Activated CD4-positive, alpha-beta T cell treated with anti-CD3 and anti-CD28 coated beads, Interleukin-2, Interleukin-6, amounts not matched to agents 100 ng/mL and 50 ng/mL, durations not matched to agents 16 hours and 8 hours (primary cell): ENCODE measurements around the gene COX10.
"Not testable (repeated sequence)": the region's sequence is repeated elsewhere in the genome, so short reads cannot be mapped to it uniquely, and the experiment has no call there.

ENCODE experiments used
- DNase-seq: peaks from one replicate; pipeline ENCODE4 v3.0.0-alpha.2; 2020

The COX10 gene

DNA sequence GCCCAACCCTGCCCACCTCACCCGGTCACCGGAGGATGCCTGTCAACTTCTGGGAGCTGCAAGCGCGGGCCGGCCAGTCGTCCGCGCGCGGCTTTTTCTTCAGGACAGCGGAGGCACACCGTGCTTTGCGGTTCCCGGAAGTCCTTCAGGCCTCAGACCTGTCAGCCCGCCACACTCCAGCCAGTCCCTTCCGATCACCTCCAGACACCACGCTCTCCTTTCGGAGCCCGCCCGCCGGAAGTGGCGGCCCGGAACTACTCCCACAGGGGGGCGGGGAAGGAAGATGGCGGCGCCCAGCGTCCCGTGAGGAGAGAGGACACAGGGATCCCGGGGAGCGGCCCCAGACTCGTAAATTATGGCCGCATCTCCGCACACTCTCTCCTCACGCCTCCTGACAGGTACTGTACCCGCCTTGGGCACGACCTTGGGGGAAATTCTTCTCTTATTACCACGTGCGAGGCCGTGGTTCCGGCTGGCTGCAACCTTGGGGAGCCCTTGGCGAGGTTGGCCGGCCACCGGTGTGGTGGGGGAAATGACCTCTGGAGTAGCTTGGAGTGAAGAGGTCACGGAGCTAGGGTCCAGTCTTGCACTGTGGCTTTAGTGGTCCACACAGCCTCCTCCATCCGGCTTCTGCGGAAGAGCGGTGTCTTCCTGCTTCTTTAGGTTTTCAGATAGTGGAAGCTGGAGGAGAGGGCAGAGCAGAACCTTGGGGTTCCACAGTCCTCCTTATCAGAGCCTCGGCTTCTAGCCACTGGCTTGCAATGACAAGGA, at the start of gene COX10:
Gene COX10 (plus strand): TSS at position 254 of the 771 bp plus-strand sequence. CDS start 102 bp downstream, at position 356.
- DNase-seq = peak; percentile 94

DNA sequence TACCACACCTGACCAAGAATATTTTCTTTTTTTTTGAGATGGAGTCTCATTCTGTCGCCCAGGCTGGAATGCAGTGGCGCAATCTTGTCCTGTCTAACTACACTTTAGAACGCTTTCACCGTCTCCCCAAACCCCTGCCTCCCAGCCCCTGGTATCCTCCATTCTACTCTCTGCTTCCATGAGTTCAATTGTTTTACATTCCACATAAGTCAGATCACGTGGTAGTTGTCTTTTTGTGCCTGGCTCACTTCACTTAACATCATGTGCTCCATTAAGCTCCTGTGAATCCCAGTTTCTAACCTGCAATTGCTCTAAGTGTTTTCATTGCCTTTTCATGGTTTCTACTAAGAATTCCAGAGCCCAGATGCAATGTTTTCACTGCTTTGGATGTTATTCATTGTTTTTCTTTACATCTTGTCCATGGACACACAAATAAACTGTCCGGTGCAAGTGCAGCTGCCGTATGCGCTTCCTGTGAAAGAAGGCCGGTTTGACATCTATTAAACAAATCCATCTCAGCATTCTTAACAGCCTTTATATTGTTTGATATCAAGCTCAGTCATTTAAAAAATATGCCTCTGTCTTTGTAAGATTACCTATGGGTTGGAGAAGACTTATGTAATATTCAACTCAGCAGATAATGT, 47.5 kb upstream of the COX10 start:
- DNase-seq = not testable (repeated sequence)

DNA sequence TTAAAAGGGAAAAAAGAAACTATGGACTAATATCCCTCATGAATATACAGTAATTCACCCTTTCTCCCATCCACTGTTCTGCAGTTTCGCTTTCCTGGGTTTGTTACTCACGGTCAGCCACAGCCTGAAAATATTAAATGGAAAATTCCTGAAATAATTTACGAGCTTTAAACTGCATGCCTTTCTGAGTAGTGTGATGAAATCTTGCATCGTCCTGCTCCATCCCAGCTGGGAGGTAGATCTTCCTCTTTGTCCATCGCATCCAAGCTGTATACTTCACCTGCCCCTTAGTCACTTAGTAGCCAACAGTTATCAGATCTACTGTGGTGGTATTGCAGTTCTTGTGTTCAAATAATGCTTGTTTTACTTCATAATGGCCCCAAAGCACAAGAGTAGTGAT, 39.5 kb upstream of the COX10 start:
- DNase-seq = not testable (repeated sequence)

DNA sequence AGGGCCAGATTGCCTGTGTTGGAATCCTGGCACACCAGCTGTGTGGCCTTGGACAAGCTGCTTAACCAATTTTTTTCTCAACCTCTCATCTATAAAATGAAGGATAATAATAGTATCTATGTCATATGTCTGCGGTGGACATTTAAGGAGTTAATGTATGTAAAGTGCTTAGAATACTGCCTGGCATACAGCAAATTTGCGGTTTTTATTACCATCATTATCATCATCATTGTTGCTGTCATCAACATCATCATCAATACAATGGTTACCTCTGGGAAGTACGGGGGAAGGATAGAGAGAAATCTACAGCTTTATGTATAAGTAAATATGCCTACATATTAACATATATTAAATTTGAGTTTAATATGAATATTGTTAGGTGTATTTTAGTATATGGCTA, 37.1 kb upstream of the COX10 start:
- DNase-seq = no peak

DNA sequence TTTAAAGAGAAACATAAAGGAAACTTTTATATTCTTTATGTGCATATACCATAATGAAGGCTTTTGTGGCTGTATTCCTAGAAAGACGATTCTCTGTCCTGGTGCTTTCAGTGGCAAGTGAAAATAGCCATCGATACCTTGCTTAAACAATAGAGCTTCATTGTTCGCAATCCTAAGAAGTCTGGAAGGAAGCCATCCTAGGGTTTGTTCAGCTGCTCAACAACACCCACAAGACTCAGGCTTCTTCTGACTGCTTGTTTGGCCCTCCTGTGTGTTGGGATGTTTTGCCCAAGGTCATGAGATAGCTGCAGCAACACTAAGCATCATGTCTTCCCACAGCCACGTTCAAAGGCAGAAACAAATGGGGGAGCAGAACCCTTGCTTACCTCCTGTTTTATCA, 36.1 kb upstream of the COX10 start:
- DNase-seq = no peak

DNA sequence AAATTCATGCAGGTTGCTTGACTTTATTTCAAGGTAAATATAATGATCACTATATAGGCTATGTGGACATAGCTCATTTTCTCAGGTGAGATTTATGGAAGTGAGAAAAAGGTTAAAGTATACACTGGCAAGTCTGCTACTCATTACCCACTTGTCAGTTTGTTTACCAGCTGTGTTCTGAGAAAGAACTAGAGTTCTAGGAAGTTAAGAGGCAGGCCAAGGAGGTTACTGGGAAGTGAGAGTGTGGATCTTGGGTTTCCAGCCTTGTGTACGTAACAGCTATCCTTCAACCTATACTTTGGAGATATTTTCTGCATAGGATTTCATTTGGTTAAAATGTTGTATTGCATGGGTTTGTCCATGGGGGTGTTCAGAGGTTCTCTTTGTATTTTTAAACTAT, 31.9 kb upstream of the COX10 start:
- no peak for DNase-seq

DNA sequence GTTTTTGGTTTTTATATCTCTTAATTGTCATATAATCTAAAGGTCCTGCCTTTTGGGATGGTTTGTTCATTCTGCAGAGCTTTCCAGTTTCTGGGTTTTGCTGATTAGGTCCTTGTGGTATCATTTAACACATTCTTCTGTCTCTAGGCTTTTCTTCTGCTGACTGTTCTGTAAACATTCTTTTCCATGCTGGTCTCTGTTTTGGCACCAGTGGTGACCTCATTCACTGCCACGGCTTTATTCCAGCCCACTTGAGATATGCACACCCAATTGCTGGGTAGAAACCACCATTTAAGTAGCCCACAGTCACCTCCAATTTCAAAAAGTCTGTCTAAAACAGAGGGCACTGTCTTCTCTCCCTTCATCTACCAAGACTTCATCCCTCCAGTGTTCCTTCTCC, 31.1 kb upstream of the COX10 start:
- DNase-seq = no peak

DNA sequence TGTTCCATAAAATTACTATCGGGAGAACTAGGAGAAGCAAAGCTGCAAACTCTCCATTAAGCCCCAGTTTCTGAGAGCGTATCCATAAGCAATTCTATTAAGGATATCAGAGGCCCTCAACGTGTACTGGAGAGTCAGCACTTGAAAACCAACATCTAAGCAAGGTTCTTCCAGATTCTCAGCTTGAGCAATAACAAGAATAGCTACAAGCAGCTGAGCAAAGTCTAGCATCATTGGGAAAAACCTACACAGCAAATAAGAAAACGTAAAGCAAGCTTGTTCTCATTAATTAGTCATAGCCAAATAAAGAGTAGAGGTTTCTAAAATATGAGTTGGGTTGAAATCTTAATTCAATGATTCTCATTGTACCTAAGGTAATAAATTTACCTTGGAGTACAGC, 26.9 kb upstream of the COX10 start:
- DNase-seq = peak; percentile 66

DNA sequence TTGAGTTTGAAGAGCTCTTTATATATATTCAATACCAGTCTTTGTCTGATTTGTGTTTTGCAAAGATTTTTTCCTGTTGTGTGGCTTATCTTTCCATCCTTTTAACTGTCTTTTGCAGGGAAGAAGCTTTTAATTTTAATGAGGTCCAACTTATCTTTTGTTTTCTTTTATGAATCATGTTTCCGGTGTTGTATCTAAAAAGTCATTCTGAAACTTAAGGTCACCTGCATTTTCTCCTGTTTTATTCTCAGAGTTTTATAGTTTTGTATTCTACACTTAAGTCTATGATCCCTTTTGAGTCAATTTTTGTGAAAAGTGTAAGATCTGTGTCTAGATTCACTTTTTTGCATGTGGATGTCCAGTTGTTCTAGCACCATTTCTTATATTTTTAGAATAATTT, 24.6 kb upstream of the COX10 start:
- DNase-seq = peak; percentile 29

DNA sequence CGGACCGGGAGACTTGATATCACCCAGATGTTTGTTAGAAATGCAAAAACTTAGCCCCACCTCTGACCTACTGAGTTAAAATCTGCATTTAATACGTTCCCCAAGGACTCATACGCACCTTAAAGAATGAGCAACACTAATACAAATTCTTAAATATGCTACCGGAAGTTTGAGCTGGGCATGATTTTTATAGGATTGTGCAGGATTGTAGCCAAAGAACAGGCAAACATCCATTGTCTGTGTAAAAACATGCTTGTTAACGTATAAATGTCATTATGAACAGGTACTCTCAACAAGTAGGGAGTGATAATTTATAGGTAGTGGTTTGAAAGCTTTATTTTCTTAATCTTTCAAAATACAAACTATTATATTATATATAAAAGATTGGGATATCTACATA, 22.3 kb upstream of the COX10 start:
- no peak for DNase-seq

DNA sequence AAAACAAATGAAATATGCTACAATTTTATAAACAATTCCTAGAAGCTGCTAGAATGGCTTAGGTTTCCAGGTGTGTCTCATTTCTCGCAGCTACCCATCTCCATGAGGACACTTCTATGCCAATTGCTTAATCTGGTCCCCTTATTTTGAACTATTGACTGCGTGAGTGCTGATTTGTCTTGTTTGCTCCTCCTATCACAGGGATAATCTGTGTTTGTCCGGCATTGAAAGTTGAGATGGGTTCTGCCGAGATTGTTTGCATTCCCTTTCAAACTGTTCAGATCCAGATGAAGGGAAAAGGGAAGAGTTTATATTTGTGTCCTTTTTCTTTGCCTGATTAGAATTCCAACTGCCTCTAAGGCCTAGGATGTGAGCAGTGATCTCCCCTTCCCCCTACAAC, 21.7 kb upstream of the COX10 start:
- DNase-seq = no peak

DNA sequence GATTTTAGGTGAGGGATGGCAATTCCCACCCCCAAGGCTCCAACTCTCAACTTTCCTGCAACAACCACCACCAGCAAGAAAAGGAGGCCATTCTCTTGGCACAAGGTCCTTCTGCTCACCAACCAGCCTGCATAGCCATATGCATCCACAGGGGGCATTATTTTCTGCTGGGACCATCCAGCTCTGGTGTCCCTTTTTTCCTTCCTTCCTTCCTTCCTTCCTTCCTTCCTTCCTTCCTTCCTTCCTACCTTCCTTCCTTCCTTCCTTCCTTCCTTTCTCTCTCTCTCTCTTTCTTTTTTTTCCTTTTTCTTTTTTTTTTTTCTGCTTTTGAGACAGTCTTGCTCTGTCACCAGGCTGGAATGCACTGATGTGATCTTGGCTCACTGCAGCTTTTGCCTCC, 21.1 kb upstream of the COX10 start:
- no peak for DNase-seq

DNA sequence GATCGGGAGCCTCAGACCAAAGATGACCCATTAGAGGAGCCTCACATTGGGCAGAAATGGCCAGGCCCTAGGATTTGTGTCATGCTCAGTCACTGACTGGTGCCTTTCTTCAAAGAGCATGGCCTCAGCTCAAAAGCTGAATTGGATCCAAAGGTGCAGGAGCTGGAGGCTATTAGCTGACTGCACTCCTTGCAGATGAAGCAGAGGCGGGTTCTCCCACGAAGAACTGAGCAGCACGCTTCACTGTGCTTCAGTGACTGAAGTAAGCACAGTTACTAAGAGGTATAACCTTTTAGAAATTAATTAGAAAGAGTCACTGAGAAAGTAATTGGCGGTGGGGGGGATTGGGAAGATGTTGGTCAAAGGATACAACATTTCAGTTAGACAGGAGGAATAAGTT, 18.7 kb upstream of the COX10 start:
- no peak for DNase-seq

DNA sequence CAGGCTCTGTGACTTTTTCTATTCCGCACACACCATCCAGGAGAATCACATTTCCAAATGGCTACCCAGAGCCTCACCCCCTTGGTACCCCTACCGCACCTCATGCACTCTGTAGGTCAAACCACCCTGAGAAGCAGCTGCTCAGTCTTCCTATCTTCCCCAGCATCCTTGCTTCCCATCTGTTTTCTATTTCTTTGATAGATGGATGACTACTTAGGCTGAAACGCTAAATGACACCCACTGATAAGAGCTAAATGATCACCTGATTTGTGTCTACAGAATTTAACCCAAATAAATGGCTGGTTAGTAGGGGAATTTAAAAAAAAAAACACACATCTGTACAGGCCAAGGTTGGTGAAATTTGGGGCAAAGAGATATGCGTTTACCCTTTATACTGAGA, 17.6 kb upstream of the COX10 start:
- no peak for DNase-seq

DNA sequence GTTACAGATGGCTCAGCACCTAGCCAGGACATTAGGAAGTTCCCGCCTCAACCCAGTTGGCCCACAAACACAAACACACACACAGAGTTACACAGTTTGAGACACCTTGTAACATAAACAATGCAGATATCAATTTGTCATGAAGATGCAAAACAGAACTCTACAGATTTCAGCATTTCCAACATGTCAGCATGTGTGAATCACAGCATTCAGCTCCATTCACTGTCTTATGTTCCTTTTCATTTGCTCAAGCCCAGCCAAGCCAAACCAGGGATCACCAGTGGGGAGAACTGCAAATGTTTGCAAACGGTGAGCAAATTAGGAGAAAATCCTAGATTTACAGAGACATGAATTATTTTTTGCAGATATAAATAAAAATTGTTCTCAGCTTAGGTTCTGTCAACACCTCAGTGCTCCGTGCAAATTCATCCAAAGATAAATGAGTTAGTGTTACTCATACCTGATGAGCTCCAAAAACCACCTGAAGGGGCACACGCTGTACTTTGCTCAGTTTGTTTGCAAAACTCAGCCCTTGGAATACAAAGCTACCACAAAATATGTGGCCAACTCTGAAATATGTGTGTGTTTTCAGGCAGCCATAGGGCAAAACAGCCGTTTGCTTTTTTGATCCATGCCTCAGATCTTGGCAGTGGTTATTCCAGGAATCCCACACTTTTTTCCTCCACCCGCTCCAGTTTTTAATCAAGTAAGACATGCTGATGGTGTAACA, 16.3 kb upstream of the COX10 start:
- no peak for DNase-seq

DNA sequence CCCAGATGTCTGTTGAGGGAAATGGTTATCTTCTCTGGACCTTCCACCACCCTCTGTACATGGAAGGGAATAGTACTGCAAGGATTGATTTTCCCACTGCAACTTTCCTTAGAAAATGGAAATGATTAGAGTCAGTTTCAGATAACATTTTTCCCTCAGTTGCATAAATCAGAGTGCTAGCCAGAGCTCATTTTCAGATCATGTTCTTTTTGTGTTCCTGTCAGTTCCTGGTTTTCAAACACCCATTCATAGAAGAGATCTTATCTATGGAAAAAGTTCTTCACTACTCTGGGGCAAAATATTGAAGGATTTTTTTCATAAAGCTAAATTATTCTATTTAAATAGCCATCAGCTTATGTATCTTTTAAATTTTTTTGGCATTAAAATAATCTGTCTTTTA, 11.7 kb upstream of the COX10 start:
- DNase-seq = no peak

DNA sequence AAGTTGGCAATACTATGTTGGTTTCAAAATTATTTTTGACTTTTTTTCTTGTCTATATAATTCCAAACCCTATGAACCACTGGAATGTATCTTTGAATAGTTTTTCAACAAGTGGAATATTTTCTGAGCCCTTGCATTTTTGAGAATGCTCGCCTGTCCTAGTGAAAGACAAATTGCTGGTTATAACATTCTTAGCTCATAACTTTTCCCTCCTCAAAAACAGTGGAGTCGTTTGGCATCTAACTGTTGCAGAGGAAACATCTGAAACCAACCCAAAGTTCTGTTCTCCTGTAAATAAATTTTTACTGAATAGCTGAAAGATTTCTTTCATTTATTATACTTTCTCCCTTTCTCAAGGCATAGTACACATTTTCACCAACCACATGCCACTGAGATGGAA, 11.3 kb upstream of the COX10 start:
- DNase-seq = no peak

DNA sequence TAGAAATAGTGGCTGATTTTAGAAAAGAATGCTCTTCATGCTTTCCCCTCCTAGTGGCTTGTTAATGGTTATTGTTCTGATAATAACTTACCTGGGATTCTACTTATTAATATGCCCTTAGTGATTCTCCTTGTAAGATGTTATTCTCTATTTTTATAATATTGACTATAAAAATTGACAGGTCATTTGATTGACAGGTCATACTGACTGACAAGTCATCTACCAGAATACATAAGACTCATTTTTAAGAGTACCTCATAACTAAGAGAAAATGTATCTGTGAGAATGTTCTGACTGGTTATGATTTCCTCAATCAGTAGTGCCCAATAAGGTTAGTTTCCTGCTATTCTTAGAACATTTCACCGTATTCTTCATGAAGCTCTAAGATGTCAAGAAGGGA, 8.6 kb upstream of the COX10 start:
- no peak for DNase-seq

DNA sequence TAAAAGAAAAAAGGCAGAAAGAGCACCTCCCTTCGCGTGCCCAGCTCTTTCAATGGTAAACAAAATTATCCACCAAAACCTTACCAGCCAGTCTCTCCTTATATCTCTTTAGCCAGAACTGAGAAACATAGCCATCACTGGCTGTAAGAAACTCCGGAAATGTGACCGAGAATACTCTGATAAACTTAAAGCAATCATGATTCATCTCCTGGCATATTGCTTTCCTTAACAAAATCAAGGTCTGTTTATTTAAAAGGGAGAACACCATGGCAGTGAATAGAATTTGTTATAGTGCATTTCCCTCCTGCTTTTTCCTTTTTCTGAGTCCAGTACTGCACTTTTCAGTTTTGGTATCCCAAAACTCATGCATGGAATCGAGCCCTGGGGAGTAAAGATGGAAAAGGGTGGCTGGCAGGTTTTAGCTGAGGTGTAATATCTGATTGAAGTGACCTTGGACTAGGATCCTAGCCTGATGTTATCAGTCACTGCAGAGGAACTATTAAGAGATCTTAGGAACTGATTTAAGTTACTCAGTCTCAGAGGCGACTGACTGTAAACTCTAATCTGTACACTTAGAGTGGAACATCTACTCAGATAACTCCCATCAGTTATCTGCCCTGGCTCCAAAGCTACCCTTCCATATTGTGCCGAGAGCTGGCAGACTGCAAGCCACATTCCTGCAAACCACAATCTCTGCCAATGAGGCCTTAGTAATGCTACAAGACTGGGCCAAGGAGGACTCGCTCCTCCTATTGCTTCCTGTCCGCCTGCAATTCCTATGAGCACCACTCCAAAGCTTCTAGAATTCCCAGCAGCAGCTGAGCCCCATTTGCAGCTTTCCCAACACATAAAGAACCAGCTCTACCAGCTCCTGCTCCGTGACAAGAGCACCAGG, 7.4 kb upstream of the COX10 start:
- no peak for DNase-seq

DNA sequence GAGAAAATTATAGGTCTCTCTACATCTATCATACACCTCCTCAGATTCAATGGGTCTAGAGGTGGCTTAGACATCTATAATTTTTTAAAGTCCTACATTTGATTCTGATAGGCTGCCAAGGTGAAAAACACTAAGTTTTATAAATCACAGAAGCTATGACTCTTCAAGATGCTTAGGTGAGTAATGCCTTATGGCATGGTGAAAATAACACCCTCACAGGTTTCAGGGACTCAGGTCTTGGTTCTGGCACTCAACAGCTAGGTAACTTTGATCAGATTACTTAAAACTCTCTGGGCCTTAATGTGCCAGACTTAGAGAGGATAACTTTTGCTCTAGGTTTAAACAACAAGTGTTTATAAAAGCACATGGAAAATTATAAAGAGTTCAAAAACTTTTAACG, 2.0 kb upstream of the COX10 start:
- DNase-seq = no peak

DNA sequence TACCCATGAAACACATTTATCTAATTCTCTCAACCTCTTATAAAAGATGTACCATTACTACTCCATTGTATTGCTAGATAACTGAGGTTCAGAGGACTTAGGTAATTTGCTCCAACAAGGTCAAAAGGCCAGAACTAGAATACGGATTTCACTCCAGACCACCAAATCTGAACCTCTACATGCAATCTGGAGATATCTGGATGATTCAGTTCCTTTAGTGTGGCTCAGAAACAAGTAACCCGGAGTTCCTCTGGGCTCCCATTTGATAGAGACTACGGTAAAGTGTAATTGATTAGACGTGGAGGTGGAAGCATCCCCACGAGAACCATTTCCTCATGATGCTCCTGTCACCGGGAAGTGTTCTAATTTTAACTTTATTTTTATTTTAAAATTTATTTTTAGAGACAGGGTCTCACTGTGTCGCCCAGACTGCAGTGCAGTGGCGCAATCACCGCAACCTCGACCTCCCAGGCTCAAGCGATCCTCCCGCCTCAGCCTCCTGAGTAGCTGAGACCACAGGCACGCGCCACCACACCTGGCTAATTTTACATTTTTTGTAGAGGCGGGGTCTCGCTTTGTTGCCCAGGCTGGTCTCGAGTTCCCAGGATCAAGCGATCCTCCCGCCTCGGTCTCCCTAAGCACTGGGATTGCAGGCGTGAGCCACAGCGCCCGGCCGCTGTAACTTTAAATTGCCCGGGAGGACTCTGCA, 608 bp upstream of the COX10 start:
- DNase-seq = no peak

DNA sequence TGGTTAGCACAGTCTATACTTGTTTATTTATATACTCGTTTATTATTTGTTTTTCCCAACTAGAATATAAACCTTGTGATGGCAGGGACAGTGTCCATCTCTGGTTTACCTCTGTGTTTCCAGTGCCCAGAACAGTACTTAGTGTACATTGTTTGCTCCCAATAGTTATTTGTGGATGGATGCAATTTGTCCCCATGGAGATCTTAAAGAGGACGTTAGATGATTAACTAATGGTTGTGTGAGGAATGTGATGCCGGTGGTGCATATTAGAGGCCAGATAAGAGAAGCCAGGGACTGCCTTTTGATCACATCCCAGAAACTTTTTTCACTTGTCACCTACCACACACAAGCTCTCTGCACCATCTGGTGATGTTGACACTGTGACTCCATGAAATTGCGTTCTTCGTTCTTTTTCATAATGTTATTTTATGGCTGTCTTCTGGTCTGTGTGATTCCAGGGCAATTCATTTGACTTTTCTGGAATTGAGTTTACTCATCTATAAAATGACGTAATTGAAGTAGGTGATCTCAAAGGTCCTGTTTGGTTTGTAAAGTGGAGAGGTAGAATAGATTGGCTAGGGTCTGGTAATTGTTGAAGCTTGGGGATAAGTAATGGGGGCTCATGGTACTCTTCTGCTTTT, 1.2 kb downstream of the COX10 start:
- DNase-seq = no peak
